Epidermal melanocyte (primary cell): ENCODE data around the gene YPEL3.

ENCODE experiments used
- DNase-seq: peaks from one replicate; pipeline ENCODE4 v3.0.0; 2011; ENCODE audit warnings: low spot score; ENCODE audit not compliant: insufficient read length

Gene YPEL3

GRCh38 chr16:30069611-30070462 is 26.2 kb downstream of the YPEL3 start:
- DNase-seq = peak; percentile 41

GRCh38 chr16:30068750-30069610 is 27.0 kb downstream of the YPEL3 start:
- DNase-seq = peak; percentile 2

DNA sequence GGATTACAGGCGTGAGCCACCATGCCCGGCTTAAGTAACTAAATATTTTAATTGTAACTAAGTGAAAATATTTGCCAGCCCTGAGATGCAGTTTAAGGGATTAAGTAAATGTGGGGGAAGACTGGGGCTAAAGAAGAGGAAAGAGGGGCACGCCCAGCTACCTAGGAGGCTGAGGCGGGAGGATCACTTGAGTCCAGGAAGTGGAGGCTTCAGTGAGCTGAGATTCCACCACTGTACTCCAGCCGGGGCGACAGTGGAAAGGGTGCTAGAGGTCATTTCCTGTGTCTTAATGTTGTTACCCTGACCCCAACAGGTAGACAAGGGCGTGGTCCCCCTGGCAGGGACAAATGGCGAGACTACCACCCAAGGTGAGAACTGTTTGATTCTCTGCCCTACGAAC is 27.7 kb downstream of the YPEL3 start:
- no peak for DNase-seq

- DNase-seq = no peak
Measured at GRCh38 chr16:30067584-30067916, 28.5 kb downstream of the YPEL3 start.

GRCh38 chr16:30066761-30067583 is 29.0 kb downstream of the YPEL3 start:
- DNase-seq = peak; percentile 5

- peak; percentile 20 for DNase-seq
Measured at GRCh38 chr16:30065943-30066760, 29.9 kb downstream of the YPEL3 start.

- peak; percentile 88 for DNase-seq
Measured at GRCh38 chr16:30065102-30065942, 30.7 kb downstream of the YPEL3 start, which contains the start of gene ALDOA. ALDOA (plus strand) TSS chr16:30065760; CDS start chr16:30066898, 1,138 bp downstream.

DNA sequence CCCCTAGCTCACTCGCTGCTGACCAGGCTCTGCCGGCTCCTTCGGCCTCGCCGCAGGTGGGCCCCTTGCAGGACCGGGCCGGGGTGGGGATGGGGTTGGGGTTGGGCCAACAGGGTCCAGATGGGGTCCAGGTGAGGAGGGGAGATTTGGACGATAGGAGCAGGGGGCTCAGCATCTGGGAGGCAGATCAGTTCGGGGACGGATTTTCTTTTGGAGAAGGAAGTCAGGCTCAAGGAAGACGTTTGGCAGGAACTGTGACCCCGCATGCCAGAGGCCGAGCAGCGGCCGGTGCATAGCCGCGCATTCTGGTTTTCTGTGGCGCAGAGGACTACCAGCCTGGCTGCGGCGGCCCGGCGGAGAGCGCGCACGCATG is 31.3 kb downstream of the YPEL3 start:
- no peak for DNase-seq

- peak; percentile 14 for DNase-seq
Measured at GRCh38 chr16:30063893-30064728, 31.9 kb downstream of the YPEL3 start.

- DNase-seq = no peak
Measured at GRCh38 chr16:30063278-30063892, 32.6 kb downstream of the YPEL3 start.

- DNase-seq = no peak
Measured at GRCh38 chr16:30060836-30061554, 35.0 kb downstream of the YPEL3 start.

DNA sequence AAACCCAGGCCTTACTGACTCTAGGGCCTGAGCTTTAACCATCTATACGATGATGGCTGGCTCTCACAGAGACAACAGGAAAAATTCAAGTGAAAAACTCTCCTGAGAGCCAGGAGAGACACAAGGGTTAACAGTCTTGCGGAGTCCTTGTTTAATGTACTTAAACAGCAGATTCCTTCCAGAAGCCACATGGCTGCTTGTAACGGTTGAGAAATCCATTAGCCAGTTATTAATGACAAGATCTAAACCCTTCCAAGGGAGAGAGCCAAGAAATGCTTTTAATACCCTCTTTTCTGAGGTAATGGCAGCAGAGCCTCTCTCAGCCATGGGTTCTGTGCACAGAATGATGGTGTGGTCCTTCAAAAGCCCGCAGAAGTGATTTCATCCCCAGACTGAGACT is 35.7 kb downstream of the YPEL3 start:
- DNase-seq = no peak

DNA sequence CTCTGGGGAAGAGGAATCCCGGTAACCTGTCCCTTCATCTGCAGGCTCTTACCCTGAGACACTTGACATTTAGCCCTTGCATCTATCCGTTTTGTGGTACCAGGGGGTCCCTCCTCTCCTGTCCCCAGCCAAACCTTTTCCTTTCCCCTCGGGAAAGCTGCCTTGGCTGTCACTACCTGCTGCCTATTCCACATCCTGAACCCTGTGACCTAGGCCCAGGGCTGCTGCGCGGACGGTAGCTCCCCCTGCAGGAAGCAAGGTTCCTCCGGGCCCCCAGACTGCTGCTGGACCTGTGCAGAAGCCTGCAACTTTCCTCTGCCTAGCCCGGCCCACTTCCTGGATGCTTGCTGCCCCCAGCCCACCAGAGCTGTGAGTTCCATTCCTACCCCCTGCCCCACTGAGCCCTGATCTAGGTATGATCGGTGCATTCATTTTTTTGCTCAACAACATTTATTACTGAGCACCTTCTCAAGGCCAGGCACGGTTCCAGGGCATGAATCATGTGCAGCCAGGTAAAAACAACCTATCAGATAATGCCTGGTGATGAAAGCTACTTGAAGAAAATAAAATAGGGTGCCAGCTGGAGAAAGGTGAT is 41.0 kb downstream of the YPEL3 start:
- no peak for DNase-seq

DNA sequence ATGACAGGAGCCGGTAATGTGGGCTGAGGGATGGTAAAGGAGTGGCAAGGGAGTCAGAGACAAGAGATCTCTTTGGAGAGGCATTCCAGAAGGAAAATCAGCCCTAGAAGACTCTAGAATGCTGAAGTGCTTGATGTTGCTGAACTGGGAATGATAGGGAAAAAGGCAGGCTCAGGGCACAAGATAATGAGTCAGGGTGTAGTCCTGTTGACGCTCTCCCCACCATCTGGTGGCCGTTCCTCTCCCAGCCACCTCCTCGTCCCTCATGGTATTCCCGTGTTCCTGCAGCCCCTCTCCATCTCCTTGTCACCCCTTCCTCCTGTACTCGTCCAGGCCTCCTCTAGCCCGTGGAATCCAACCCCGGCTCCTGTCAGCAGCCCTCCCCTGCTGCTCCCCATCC is 41.6 kb downstream of the YPEL3 start:
- DNase-seq = no peak

DNA sequence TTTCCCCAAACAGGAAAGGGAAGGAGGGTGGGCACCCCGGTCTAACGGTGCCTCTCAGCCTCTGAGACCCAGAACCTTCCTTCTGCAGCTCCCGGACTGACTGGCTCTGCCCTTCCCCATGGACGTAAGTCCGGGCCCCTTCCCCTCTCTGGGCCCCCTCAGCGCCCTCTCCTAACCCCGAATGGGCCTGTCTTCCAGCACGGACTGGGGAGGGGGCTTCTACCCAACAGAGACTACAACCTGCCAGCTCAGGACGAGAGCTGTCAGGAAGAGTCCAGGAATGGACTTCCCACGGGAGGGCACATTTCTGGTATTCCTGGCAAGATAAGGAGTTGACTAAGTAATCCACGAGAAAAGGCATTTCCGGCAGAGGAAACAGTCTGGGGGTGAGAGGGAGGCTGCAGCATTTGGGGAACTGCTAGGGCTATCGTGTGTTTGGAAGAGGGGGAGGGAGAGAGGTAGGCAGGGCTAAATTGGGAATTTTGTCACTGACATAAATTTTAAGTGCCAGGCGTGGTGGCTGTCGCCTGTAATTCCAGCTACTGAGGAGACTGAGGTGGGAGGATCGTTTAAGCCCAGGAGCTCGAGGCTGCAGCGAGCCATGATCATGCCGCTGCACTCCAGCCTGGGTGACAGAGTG is 42.5 kb downstream of the YPEL3 start:
- peak; percentile 44 for DNase-seq

DNA sequence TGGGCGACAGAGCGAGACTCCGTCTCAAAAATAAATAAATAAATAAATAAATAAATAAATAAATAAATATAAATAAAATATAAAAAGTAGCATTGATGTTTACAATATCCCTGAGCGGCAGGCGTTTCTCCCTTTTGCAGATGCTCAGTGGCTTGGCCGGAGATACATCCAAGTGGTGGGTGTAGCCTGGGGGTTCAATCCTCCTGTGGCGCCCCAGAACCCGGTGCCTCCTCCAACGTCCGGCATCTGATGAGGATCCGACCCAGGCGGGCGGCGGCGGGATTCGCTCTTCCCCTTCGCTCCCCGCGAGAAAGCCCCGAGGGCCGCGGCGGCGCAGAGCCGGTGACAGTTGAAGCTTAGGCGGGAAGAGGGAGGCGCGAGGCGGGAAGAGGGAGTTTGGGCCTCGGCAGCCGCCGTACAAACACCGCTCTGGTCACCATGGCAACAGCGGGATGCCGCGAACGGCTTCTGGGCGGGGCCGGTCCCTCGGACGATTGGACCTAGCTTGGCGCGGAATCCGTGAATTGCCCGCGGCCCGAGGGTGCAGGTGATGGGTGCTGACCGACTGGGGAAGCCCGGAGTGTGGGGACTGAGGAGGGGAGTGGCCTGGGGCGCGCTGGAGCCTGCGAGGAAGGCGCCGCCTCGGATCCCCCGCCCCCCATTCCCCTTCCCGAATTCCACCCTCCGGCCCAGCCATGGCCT is 43.2 kb downstream of the YPEL3 start:
- DNase-seq = peak; percentile 94
